Measurements from ENCODE around the gene ZCCHC10.
"Not testable (repeated sequence)": the region's sequence is repeated elsewhere in the genome, so short reads cannot be mapped to it uniquely, and the experiment has no call there.

The ZCCHC10 gene

DNA sequence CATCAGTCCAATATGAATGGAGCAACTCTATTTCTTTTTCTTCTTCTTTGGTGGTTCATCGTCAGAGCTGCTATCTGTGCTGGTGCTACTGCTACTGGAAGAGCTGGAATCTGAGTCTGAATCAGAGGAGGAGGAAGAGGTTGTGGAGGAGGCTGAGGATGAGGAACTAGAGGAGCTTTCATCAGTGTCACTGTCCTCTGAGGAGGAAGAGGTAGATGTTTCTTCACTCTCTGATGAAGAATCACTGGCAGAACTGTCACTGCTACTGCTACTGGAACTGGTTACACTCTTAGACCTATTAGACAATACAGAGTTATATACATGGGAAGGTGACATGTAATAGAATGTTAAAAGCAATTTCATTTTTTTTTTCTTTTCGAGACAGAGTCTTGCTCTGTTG, 27.8 kb downstream of the ZCCHC10 start:
- DNase-seq (ENCODE audit: extremely low read depth, insufficient read length) = no peak
- Histone ChIP-seq H3K4me3 (replicated peaks; ENCODE audit: low read depth, low read length) (no peak overlapping the region), H3K36me3 (ENCODE audit: control insufficient read depth, insufficient read depth, low read length) (peaks cover 2% of the 10 kb centered on the region), H3K27me3 (replicated peaks; ENCODE audit: control insufficient read depth, insufficient read depth, low read length) (no peaks in the 10 kb centered on the region)
- TF ChIP-seq, protein P1, sequence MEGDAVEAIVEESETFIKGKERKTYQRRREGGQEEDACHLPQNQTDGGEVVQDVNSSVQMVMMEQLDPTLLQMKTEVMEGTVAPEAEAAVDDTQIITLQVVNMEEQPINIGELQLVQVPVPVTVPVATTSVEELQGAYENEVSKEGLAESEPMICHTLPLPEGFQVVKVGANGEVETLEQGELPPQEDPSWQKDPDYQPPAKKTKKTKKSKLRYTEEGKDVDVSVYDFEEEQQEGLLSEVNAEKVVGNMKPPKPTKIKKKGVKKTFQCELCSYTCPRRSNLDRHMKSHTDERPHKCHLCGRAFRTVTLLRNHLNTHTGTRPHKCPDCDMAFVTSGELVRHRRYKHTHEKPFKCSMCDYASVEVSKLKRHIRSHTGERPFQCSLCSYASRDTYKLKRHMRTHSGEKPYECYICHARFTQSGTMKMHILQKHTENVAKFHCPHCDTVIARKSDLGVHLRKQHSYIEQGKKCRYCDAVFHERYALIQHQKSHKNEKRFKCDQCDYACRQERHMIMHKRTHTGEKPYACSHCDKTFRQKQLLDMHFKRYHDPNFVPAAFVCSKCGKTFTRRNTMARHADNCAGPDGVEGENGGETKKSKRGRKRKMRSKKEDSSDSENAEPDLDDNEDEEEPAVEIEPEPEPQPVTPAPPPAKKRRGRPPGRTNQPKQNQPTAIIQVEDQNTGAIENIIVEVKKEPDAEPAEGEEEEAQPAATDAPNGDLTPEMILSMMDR (IDR thresholded peaks at IDR 0.05; ENCODE audit: insufficient read depth, low read length, poor library complexity, severe bottlenecking) = no peak

DNA sequence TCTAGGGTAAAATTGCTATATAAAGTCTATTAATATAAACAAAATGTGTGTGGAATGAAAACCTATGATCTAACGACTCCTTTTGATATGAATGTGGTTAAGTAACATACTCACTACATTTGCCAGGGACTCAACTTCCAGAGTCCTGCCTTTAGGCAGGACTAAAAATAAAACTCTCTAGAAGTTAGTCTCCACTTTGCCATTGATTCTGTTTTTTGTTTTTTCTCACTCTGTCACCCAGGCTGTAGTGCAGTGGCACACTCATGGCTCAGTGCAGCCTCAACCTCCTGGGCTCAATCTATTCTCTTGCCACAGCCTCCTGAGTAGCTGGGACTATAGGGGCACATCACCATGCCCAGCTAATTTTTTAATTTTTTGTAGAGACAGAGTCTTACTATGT, 30.0 kb downstream of the ZCCHC10 start:
- TF ChIP-seq, protein P1 (IDR thresholded peaks at IDR 0.05; ENCODE audit: insufficient read depth, low read length, poor library complexity, severe bottlenecking) = no peak
- H3K36me3 ChIP-seq (ENCODE audit: control insufficient read depth, insufficient read depth, low read length) = no peaks in the 10 kb centered on the region
- no peak for DNase-seq (ENCODE audit: extremely low read depth, insufficient read length)

DNA sequence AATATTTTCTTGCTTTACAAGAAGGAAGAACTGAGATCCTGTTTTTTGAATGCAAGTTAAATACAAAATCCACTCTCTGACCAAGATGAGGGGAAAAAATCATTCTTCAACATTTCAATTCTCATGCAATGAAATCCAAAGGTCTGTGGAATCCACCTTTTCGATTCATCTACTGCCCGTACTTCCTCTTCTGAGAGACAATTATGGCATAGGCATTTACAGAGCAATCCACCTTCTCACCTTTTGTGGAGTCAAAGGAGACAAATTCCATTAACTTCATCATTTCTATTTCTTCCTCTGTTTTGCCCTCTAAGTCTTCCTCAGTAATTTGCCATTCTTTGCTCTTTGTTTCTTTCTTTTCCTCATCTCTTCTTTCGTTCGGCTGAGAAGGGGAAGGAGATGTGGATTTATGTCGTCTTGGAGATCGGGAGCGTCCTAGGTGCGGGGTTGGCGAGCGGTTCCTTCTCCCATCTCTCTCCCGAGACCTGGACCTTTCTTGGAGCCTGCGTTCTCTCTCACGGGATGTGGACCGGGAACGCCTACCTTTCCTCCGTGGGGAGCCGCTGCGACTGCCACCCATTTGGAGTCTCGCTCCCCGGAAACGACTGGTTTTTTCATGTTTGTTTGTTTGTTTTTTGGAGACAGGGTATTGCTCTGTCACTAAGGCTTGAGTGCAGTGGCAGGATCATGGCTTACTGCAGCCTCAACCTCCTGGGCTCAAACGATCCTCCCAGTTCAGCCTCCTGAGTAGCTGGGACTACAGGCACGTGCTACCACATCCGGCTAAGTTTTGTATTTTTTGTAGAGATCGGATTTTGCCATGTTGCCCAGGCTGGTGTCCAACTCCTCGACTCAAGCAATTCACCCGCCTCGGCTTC, 38.6 kb downstream of the ZCCHC10 start:
- H3K4me3 ChIP-seq (replicated peaks; ENCODE audit: low read depth, low read length) = no peak overlapping the region
- TF ChIP-seq, protein P1 (IDR thresholded peaks at IDR 0.05; ENCODE audit: insufficient read depth, low read length, poor library complexity, severe bottlenecking) = no peak
- no peaks in the 10 kb centered on the region for H3K27me3 ChIP-seq (replicated peaks; ENCODE audit: control insufficient read depth, insufficient read depth, low read length)
- no peaks in the 10 kb centered on the region for H3K36me3 ChIP-seq (ENCODE audit: control insufficient read depth, insufficient read depth, low read length)
- no peak for DNase-seq (ENCODE audit: extremely low read depth, insufficient read length)

More for the DNA sequence above, 30.0 kb downstream of the ZCCHC10 start:
- no peak overlapping the region for H3K4me3 ChIP-seq (replicated peaks; ENCODE audit: low read depth, low read length)
- H3K27me3 ChIP-seq (replicated peaks; ENCODE audit: control insufficient read depth, insufficient read depth, low read length) = no peaks in the 10 kb centered on the region

DNA sequence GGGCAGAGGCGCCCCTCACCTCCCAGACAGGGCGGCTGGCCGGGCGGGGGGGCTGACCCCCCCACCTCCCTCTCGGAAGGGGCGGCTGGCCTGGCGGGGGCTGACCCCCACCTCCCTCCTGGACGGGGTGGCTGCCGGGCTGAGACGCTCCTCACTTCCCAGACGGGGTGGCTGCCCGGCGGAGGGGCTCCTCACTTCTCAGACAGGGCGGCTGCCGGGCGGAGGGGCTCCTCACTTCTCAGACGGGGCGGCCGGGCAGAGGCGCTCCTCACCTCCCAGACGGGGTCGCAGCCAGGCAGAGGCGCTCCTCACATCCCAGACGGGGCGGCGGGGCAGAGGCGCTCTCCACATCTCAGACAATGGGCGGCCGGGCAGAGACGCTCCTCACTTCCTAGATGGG, 43.4 kb downstream of the ZCCHC10 start:
- H3K36me3 ChIP-seq (ENCODE audit: control insufficient read depth, insufficient read depth, low read length); H3K4me3 ChIP-seq (replicated peaks; ENCODE audit: low read depth, low read length); H3K27me3 ChIP-seq (replicated peaks; ENCODE audit: control insufficient read depth, insufficient read depth, low read length); DNase-seq (ENCODE audit: extremely low read depth, insufficient read length): not testable (repeated sequence)

DNA sequence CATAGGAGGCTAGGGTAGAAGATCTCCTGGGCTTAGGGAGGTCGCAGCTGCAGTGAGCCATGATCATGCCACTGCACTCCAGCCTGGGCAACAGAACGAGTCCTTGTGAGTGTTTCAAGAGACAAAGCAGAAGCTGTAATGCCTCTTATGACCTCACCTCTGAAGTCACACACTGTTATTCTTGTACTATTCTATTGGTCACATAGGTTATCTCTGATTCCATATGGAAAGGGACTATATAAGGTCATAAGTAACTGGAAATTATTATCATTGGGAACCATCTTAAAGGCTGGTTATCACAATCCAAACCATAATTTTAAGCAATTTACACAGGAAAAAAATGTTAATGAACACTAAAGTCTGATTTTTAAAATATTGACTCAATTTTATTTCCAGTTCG, 45.1 kb downstream of the ZCCHC10 start:
- no peaks in the 10 kb centered on the region for H3K27me3 ChIP-seq (replicated peaks; ENCODE audit: control insufficient read depth, insufficient read depth, low read length)
- TF ChIP-seq, protein P1 (IDR thresholded peaks at IDR 0.05; ENCODE audit: insufficient read depth, low read length, poor library complexity, severe bottlenecking) = no peak
- H3K36me3 ChIP-seq (ENCODE audit: control insufficient read depth, insufficient read depth, low read length) = no peaks in the 10 kb centered on the region
- no peak overlapping the region for H3K4me3 ChIP-seq (replicated peaks; ENCODE audit: low read depth, low read length)
- no peak for DNase-seq (ENCODE audit: extremely low read depth, insufficient read length)

DNA sequence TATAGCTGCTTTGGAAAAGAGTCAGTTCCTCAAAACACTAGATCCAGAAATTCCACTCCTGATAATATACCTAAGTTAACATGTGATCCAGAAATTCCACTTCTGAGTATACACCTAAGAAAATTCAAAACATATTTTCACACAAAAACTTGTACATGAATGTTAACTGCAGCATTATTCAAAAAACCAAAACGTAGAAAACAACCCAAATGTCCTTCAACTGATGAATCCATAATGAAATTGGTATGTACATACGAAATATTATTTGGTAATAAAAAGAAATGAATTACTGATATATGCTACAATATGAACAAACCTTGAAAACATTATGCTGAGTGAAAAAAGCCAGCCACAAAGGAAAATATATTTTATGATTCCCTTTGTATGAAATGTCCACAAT, 46.4 kb downstream of the ZCCHC10 start:
- H3K4me3 ChIP-seq (replicated peaks; ENCODE audit: low read depth, low read length) = no peak overlapping the region
- TF ChIP-seq, protein P1 (IDR thresholded peaks at IDR 0.05; ENCODE audit: insufficient read depth, low read length, poor library complexity, severe bottlenecking) = no peak

More for the DNA sequence above, 46.4 kb downstream of the ZCCHC10 start:
- DNase-seq (ENCODE audit: extremely low read depth, insufficient read length) = no peak
- Histone ChIP-seq H3K36me3 (ENCODE audit: control insufficient read depth, insufficient read depth, low read length) (no peaks in the 10 kb centered on the region), H3K27me3 (replicated peaks; ENCODE audit: control insufficient read depth, insufficient read depth, low read length) (no peaks in the 10 kb centered on the region)

All from GM06990 (cell line).